B cell (primary cell): ENCODE measurements around the gene TMED1. TPM values are rescaled to one million over a fixed set of nuclear protein-coding genes. Genes with fewer than 3 reads are reported as not detected.

ENCODE experiments used
- ATAC-seq: fragments of 200-7000 bp; cut with Tn5 transposase; one replicate; pipeline ENCODE4 v1.10.0; 2021; ENCODE audit warnings: low read depth, mild to moderate bottlenecking, moderate number of reproducible peaks, moderate library complexity
- CTCF ChIA-PET: fragments of 350-600 bp; sonication (Branson Sonifier 250); formaldehyde crosslinking; loops from one replicate; lab custom pipeline; 2021; ENCODE audit warnings: antibody characterized with exemption, inconsistent platforms; lab: Charles Lee
- POLR2A ChIA-PET: fragments of 350-600 bp; sonication (Branson Sonifier 250); formaldehyde crosslinking; loops from one replicate; lab custom pipeline; 2021; ENCODE audit warnings: antibody characterized with exemption; lab: Charles Lee
- DNase-seq: peaks from one replicate; pipeline ENCODE4 v3.0.0; 2013
- H2AFZ ChIP-seq: 2 replicates; pipeline ENCODE4 v1.6.1; 2012; ENCODE audit warnings: mild to moderate bottlenecking, low read depth, low read length; ENCODE audit not compliant: insufficient read depth, poor library complexity, severe bottlenecking
- H3K27ac ChIP-seq, 2 donors: 1 replicate in 1 of 2; 2 replicates in 1 of 2; pipeline ENCODE4 v1.5.1; 2012 to 2013; ENCODE audit warnings: low read length in 2 of 2, mild to moderate bottlenecking in 2 of 2, moderate library complexity in 1 of 2
- H3K27me3 ChIP-seq, 4 experiments: fragments of 200-600 bp in 1 of 4; sonication (generic) in 1 of 4; replicated peaks in 1 of 4; 1 replicate in 2 of 4; 2 replicates in 2 of 4; pipeline versions ENCODE4 v1.6.1 to v1.7.0; 2013 to 2016; ENCODE audit warnings: low read length in 3 of 4, mild to moderate bottlenecking in 2 of 4, mixed read lengths in 1 of 4, moderate library complexity in 1 of 4; ENCODE audit not compliant: insufficient read depth in 4 of 4, control insufficient read depth in 3 of 4; ENCODE audit errors: control extremely low read depth in 1 of 4
- H3K36me3 ChIP-seq, 2 experiments: replicated peaks in 1 of 2; 1 replicate in 1 of 2; 2 replicates in 1 of 2; pipeline versions ENCODE4 v1.6.1 to v1.7.1; 2013; ENCODE audit warnings: low read length in 1 of 2; ENCODE audit not compliant: insufficient read depth in 2 of 2, control insufficient read depth in 1 of 2; ENCODE audit errors: control extremely low read depth in 1 of 2, extremely low read depth in 1 of 2
- H3K4me1 ChIP-seq, 2 donors: fragments of 200-600 bp in 1 of 2; sonication (generic) in 1 of 2; 1 replicate in 1 of 2; 2 replicates in 1 of 2; pipeline versions ENCODE4 v1.5.1 to v1.6.1; 2013 to 2017; ENCODE audit warnings: low read length in 2 of 2; ENCODE audit not compliant: control insufficient read depth in 2 of 2, insufficient read depth in 2 of 2
- H3K4me2 ChIP-seq: replicated peaks from 2 replicates; pipeline ENCODE3; 2012; ENCODE audit warnings: mild to moderate bottlenecking, low read depth, low read length; ENCODE audit not compliant: poor library complexity, severe bottlenecking
- H3K4me3 ChIP-seq, 5 experiments: fragments of 200-600 bp in 1 of 5; sonication (generic) in 1 of 5; 1 replicate in 3 of 5; 2 replicates in 2 of 5; pipeline versions ENCODE4 v1.5.1 to v1.7.0; 2011 to 2016; ENCODE audit warnings: low read length in 4 of 5, mild to moderate bottlenecking in 4 of 5, low read depth in 2 of 5, control low read depth in 1 of 5, moderate library complexity in 1 of 5; ENCODE audit not compliant: insufficient read depth in 1 of 5; ENCODE audit errors: control extremely low read depth in 1 of 5, extremely low read depth in 1 of 5
- H3K79me2 ChIP-seq: fragments of 200-600 bp; sonication (generic); one replicate; pipeline ENCODE4 v1.6.0; 2016; ENCODE audit warnings: low read length; ENCODE audit not compliant: control insufficient read depth, insufficient read depth
- H3K9ac ChIP-seq: fragments of 200-600 bp; sonication (generic); 2 replicates; pipeline ENCODE4 v1.6.1; 2017; ENCODE audit warnings: mild to moderate bottlenecking, low read length, moderate library complexity
- H3K9me3 ChIP-seq, 3 donors: one replicate each; pipeline versions ENCODE4 v1.6.1 to v1.7.1; 2013; ENCODE audit warnings: low read length in 2 of 3; ENCODE audit not compliant: control insufficient read depth in 2 of 3, insufficient read depth in 1 of 3; ENCODE audit errors: control extremely low read depth in 1 of 3
- H4K20me1 ChIP-seq: 2 replicates; pipeline ENCODE4 v1.6.0; 2012; ENCODE audit warnings: mild to moderate bottlenecking, low read length; ENCODE audit not compliant: insufficient read depth, control insufficient read depth, poor library complexity, severe bottlenecking
- H3K27ac Mint-ChIP-seq: one replicate; pipeline ENCODE4 v1.8.0; 2021; ENCODE audit warnings: mixed read lengths
- H3K27me3 Mint-ChIP-seq: one replicate; pipeline ENCODE4 v1.8.0; 2021; ENCODE audit warnings: mixed read lengths
- H3K4me1 Mint-ChIP-seq: one replicate; pipeline ENCODE4 v1.8.0; 2021; ENCODE audit warnings: mixed read lengths
- H3K4me3 Mint-ChIP-seq: one replicate; pipeline ENCODE4 v1.8.0; 2021; ENCODE audit warnings: mixed read lengths
- H3K9me3 Mint-ChIP-seq: one replicate; pipeline ENCODE4 v1.8.0; 2022; ENCODE audit warnings: mixed read lengths; ENCODE audit not compliant: insufficient read depth
- CTCF ChIP-seq: fragments of 200-600 bp; IDR thresholded peaks from one replicate; pipeline ENCODE4 v1.8.0; 2022; ENCODE audit warnings: antibody characterized with exemption, mild to moderate bottlenecking
- EZH2 ChIP-seq: IDR thresholded peaks from 2 replicates; pipeline ENCODE4 v1.6.1; 2012; ENCODE audit warnings: borderline replicate concordance, low read depth, mild to moderate bottlenecking, moderate library complexity, low read length; ENCODE audit not compliant: insufficient read depth, poor library complexity, severe bottlenecking
- WGBS: methylation state at CpG from one replicate; pipeline ENCODE4 v1.1.5; 2013; ENCODE audit warnings: missing lambda C conversion rate; ENCODE audit not compliant: insufficient coverage; 5-methylcytosine and 5-hydroxymethylcytosine counted together
- intact Hi-C: fragments of 100-400 bp; cut with micrococcal nuclease; formaldehyde crosslinking; loops from one replicate; pipeline ENCODE4 v1.10.0; 2022
- polyA plus RNA-seq: library from polyadenylated mRNA; depleted of rRNA; stranded (reverse); fragments of >200 nt; gene quantifications from 2 replicates; pipeline ENCODE4 v1.2.3, GENCODE V29; 2012
- total RNA-seq, 2 donors: library from RNA; stranded (reverse); fragments of 120-200 nt in 1 of 2; gene quantifications; 1 replicate in 1 of 2; 2 replicates in 1 of 2; pipeline versions ENCODE4 v1.2.3 to v1.2.4, GENCODE V29; 2013 to 2022

Gene TMED1
- total and polyA plus RNA-seq, 2 donors (not counting 1 experiment from before 2014, with no cell fraction given) = 10.8 to 14.7 TPM

GRCh38 chr19:10811391-10812111, 24.5 kb downstream of the TMED1 start:
- no peaks in the 10 kb centered on the region for H3K27me3 ChIP-seq
- no peaks in the 10 kb centered on the region for H3K4me1 ChIP-seq
- H3K36me3 ChIP-seq = peaks cover 0 to 63% of the 10 kb centered on the region in 2 experiments
- no peaks in the 10 kb centered on the region for H3K9me3 Mint-ChIP-seq
- H3K9me3 ChIP-seq = no peaks in the 10 kb centered on the region
- H3K27me3 Mint-ChIP-seq = no peaks in the 10 kb centered on the region
- ATAC-seq = no peak
- ChIA-PET CTCF (no interaction called here), POLR2A (no interaction called here)
- TF ChIP-seq EZH2 = no peak
- TF ChIP-seq CTCF = no peak
- peaks cover 16% of the 10 kb centered on the region for H3K79me2 ChIP-seq
- no peak overlapping the region for H3K27ac Mint-ChIP-seq
- peaks cover 17% of the 10 kb centered on the region for H4K20me1 ChIP-seq
- 97% methylated on average over 17 of the region's 17 CpGs for WGBS
- no peak overlapping the region for H3K9ac ChIP-seq
- no peak overlapping the region for H3K4me2 ChIP-seq
- H3K4me1 Mint-ChIP-seq = peaks cover 4% of the 10 kb centered on the region
- no peak overlapping the region for H3K27ac ChIP-seq
- no peak overlapping the region for H3K4me3 Mint-ChIP-seq
- no peak for DNase-seq
- intact Hi-C loops = no loop called here
- no peak overlapping the region for H2AFZ ChIP-seq
- no peak overlapping the region for H3K4me3 ChIP-seq

GRCh38 chr19:10809651-10810285, 26.2 kb downstream of the TMED1 start:
- no peaks in the 10 kb centered on the region for H3K27me3 Mint-ChIP-seq
- Histone ChIP-seq H3K4me2 (no peak overlapping the region), H3K36me3 (peaks cover 3 to 64% of the 10 kb centered on the region in 2 experiments), H3K79me2 (peaks cover 22% of the 10 kb centered on the region), H3K4me3 (no peak overlapping the region), H3K4me1 (no peaks in the 10 kb centered on the region), H2AFZ (no peak overlapping the region), H4K20me1 (peaks cover 7% of the 10 kb centered on the region), H3K27ac (no peak overlapping the region), H3K9me3 (no peaks in the 10 kb centered on the region), H3K9ac (no peak overlapping the region), H3K27me3 (no peaks in the 10 kb centered on the region)
- ATAC-seq = no peak
- intact Hi-C loops = no loop called here
- no peak overlapping the region for H3K27ac Mint-ChIP-seq
- ChIA-PET POLR2A (interaction anchor here (0.6 kb wide), 1 partner anchor 25 kb away, joined by 7 read pairs; no protein-coding TSS in a partner anchor), CTCF (no interaction called here)
- TF ChIP-seq EZH2 = no peak
- H3K9me3 Mint-ChIP-seq = no peaks in the 10 kb centered on the region
- DNase-seq = no peak
- 73% methylated on average over 15 of the region's 15 CpGs for WGBS
- peaks cover 4% of the 10 kb centered on the region for H3K4me1 Mint-ChIP-seq
- no peak overlapping the region for H3K4me3 Mint-ChIP-seq
